ENCODE data around the gene NMRAL1.
A peak's percentile ranks its signal among the peaks of the same experiment; 100 is the strongest.

NMRAL1 gene

GRCh38 chr16:4474192-4474961 lies at the start of gene NMRAL1:
TSS of gene NMRAL1 (minus strand) at chr16:4474625. CDS start at chr16:4474132, 493 bp downstream.
- peak; percentile 96 for DNase-seq

GRCh38 chr16:4523686-4524085 lies 49.3 kb upstream of the NMRAL1 start:
- no peak for DNase-seq

GRCh38 chr16:4522051-4522581 lies 47.7 kb upstream of the NMRAL1 start:
- DNase-seq = no peak

GRCh38 chr16:4520913-4521312 lies 46.5 kb upstream of the NMRAL1 start:
- DNase-seq = no peak

GRCh38 chr16:4519274-4520058 lies 45.0 kb upstream of the NMRAL1 start:
- no peak for DNase-seq

- no peak for DNase-seq
These were observed 43.6 kb upstream of the NMRAL1 start for GRCh38 chr16:4517812-4518680.

GRCh38 chr16:4515611-4516233 lies 41.3 kb upstream of the NMRAL1 start:
- no peak for DNase-seq

GRCh38 chr16:4514606-4515005 lies 40.2 kb upstream of the NMRAL1 start:
- no peak for DNase-seq

GRCh38 chr16:4513881-4514280 lies 39.5 kb upstream of the NMRAL1 start:
- no peak for DNase-seq

GRCh38 chr16:4513086-4513860 lies 38.8 kb upstream of the NMRAL1 start:
- DNase-seq = no peak

GRCh38 chr16:4512473-4512872 lies 38.0 kb upstream of the NMRAL1 start:
- no peak for DNase-seq

GRCh38 chr16:4511441-4512082 lies 37.1 kb upstream of the NMRAL1 start:
- no peak for DNase-seq

GRCh38 chr16:4510747-4511426 lies 36.5 kb upstream of the NMRAL1 start:
- DNase-seq = no peak

- no peak for DNase-seq
These were observed 35.7 kb upstream of the NMRAL1 start for GRCh38 chr16:4510131-4510530.

GRCh38 chr16:4509420-4509819 lies 35.0 kb upstream of the NMRAL1 start:
- no peak for DNase-seq

- DNase-seq = no peak
These were observed 34.4 kb upstream of the NMRAL1 start for GRCh38 chr16:4508806-4509205.

GRCh38 chr16:4507588-4508345 lies 33.3 kb upstream of the NMRAL1 start:
- no peak for DNase-seq

- DNase-seq = peak; percentile 52
These were observed 32.0 kb upstream of the NMRAL1 start for GRCh38 chr16:4506450-4506849.

- no peak for DNase-seq
These were observed 31.1 kb upstream of the NMRAL1 start for GRCh38 chr16:4505356-4506147.

Measured in NCI-H1436 (cell line).